IMR-90 (cell line): ENCODE measurements around the gene SNRPD3. TPM values are rescaled to one million over a fixed set of nuclear protein-coding genes. Genes with fewer than 3 reads are reported as not detected.

Source experiments
- ATAC-seq: fragments of 200-7000 bp; cut with Tn5 transposase; 2 replicates; pipeline ENCODE4 v1.9.1; 2020; ENCODE audit warnings: low read depth, mild to moderate bottlenecking, moderate library complexity
- BruUV-seq: library from RNA; stranded (reverse); fragments of 400-500 nt; replicated peaks from 2 replicates; lab custom pipeline; 2021; lab: Mats Ljungman, UMichigan
- CTCF ChIA-PET: fragments of 300-600 bp; formaldehyde crosslinking; extraction: SDS; loops from one replicate; lab custom pipeline; 2021; ENCODE audit warnings: antibody characterized with exemption; lab: Yijun Ruan, JAX
- POLR2A ChIA-PET: fragments of 300-600 bp; sonication (Branson Sonifier 250); formaldehyde crosslinking; loops from one replicate; lab custom pipeline; 2022; ENCODE audit warnings: antibody characterized with exemption; ENCODE audit not compliant: unreplicated experiment; lab: Charles Lee
- DNase-seq: peaks from one replicate; pipeline ENCODE4 v3.0.0; 2013
- H2AFZ ChIP-seq: replicated peaks from 2 replicates; pipeline ENCODE3; 2013; ENCODE audit warnings: low read length, mild to moderate bottlenecking; ENCODE audit not compliant: poor library complexity
- H2AK5ac ChIP-seq: 2 replicates; pipeline ENCODE4 v1.6.1; 2013; ENCODE audit warnings: low read depth, low read length, inconsistent platforms
- H2AK9ac ChIP-seq: replicated peaks from 2 replicates; pipeline ENCODE3; 2013; ENCODE audit warnings: mild to moderate bottlenecking, low read depth, low read length, moderate library complexity; ENCODE audit not compliant: poor library complexity
- H2BK120ac ChIP-seq: 2 replicates; pipeline ENCODE4 v1.6.1; 2013; ENCODE audit warnings: low read depth, low read length, inconsistent platforms
- H2BK15ac ChIP-seq: 3 replicates; pipeline ENCODE4 v1.6.1; 2013; ENCODE audit warnings: low read depth, low read length, inconsistent platforms
- H2BK20ac ChIP-seq: 2 replicates; pipeline ENCODE4 v1.6.1; 2013; ENCODE audit warnings: low read depth, mild to moderate bottlenecking, inconsistent platforms, low read length, moderate library complexity
- H2BK5ac ChIP-seq: 2 replicates; pipeline ENCODE4 v1.6.1; 2013; ENCODE audit warnings: mild to moderate bottlenecking, low read depth, low read length, inconsistent platforms; ENCODE audit not compliant: poor library complexity, severe bottlenecking
- H3K14ac ChIP-seq: replicated peaks from 2 replicates; pipeline ENCODE4 v1.6.1; 2013; ENCODE audit warnings: low read depth, low read length, inconsistent platforms
- H3K18ac ChIP-seq: 2 replicates; pipeline ENCODE4 v1.6.1; 2013; ENCODE audit warnings: low read depth, low read length, control low read depth
- H3K23ac ChIP-seq: 2 replicates; pipeline ENCODE4 v1.6.1; 2013; ENCODE audit warnings: low read depth, low read length, inconsistent platforms
- H3K27ac ChIP-seq: 2 replicates; pipeline ENCODE4 v1.5.1; 2013; ENCODE audit warnings: mild to moderate bottlenecking, control low read depth, low read length; ENCODE audit not compliant: insufficient read depth
- H3K27me3 ChIP-seq: 2 replicates; pipeline ENCODE4 v1.6.1; 2013; ENCODE audit warnings: low read length; ENCODE audit not compliant: control insufficient read depth, insufficient read depth
- H3K36me3 ChIP-seq: 2 replicates; pipeline ENCODE4 v1.6.1; 2013; ENCODE audit warnings: low read length, mixed read lengths; ENCODE audit not compliant: control insufficient read depth, insufficient read depth
- H3K4ac ChIP-seq: 2 replicates; pipeline ENCODE4 v1.6.1; 2013; ENCODE audit warnings: low read depth, low read length, inconsistent platforms
- H3K4me1 ChIP-seq: 2 replicates; pipeline ENCODE4 v1.6.1; 2013; ENCODE audit warnings: low read length, mixed read lengths; ENCODE audit not compliant: control insufficient read depth, insufficient read depth
- H3K4me2 ChIP-seq: 2 replicates; pipeline ENCODE4 v1.6.1; 2013; ENCODE audit warnings: low read depth, mild to moderate bottlenecking, control low read depth, low read length, moderate library complexity
- H3K4me3 ChIP-seq: 2 replicates; pipeline ENCODE4 v1.5.1; 2013; ENCODE audit warnings: low read depth, mild to moderate bottlenecking, control low read depth, low read length, moderate library complexity; ENCODE audit not compliant: insufficient read depth
- H3K56ac ChIP-seq: 2 replicates; pipeline ENCODE4 v1.6.1; 2013; ENCODE audit warnings: low read length, inconsistent platforms; ENCODE audit not compliant: insufficient read depth; ENCODE audit errors: extremely low read depth
- H3K79me1 ChIP-seq, 2 experiments: 2 replicates each; pipeline ENCODE4 v1.6.1; 2013; ENCODE audit warnings: low read length in 2 of 2, inconsistent platforms in 1 of 2, low read depth in 1 of 2
- H3K9ac ChIP-seq: 2 replicates; pipeline ENCODE4 v1.6.1; 2013; ENCODE audit warnings: low read depth, low read length, control low read depth
- H3K9me1 ChIP-seq: 2 replicates; pipeline ENCODE4 v1.6.1; 2013; ENCODE audit warnings: low read length, inconsistent platforms; ENCODE audit not compliant: insufficient read depth
- H3K9me3 ChIP-seq: 2 replicates; pipeline ENCODE4 v1.6.1; 2013; ENCODE audit warnings: low read length; ENCODE audit not compliant: control insufficient read depth, insufficient read depth
- H4K20me1 ChIP-seq: 2 replicates; pipeline ENCODE4 v1.6.1; 2013; ENCODE audit warnings: low read length, inconsistent platforms; ENCODE audit not compliant: insufficient read depth
- H4K5ac ChIP-seq: 2 replicates; pipeline ENCODE4 v1.6.1; 2013; ENCODE audit warnings: mild to moderate bottlenecking, low read depth, low read length, control low read depth
- H4K8ac ChIP-seq, 2 experiments: 2 replicates each; pipeline ENCODE4 v1.6.1; 2013; ENCODE audit warnings: low read depth in 2 of 2, low read length in 2 of 2, control low read depth in 1 of 2, inconsistent platforms in 1 of 2
- H4K91ac ChIP-seq: 2 replicates; pipeline ENCODE4 v1.6.1; 2013; ENCODE audit warnings: low read depth, low read length, inconsistent platforms; ENCODE audit not compliant: insufficient read depth
- BHLHE40 ChIP-seq: fragments of 150-350 bp; IDR thresholded peaks from 2 replicates; pipeline ENCODE4 v1.6.1; 2016; ENCODE audit warnings: mild to moderate bottlenecking, low read depth, low read length
- CEBPB ChIP-seq: IDR thresholded peaks from 2 replicates; pipeline ENCODE4 v1.6.1; 2012; ENCODE audit warnings: low read depth, low read length, improper control_type of control experiment
- CHD1 ChIP-seq: IDR thresholded peaks from 2 replicates; pipeline ENCODE4 v1.6.1; 2012; ENCODE audit warnings: low read depth, low read length, improper control_type of control experiment
- CTCF ChIP-seq: conservative IDR thresholded peaks from 2 replicates; pipeline ENCODE4 v1.5.1; 2012; ENCODE audit warnings: mild to moderate bottlenecking, low read depth, low read length, improper control_type of control experiment
- ELK1 ChIP-seq: fragments of 150-350 bp; IDR thresholded peaks from 2 replicates; pipeline ENCODE4 v1.6.1; 2016; ENCODE audit warnings: low read depth, mild to moderate bottlenecking, low read length, moderate library complexity, borderline replicate concordance
- FOS ChIP-seq: fragments of 150-350 bp; IDR thresholded peaks from 2 replicates; pipeline ENCODE4 v1.6.1; 2016; ENCODE audit warnings: low read depth, low read length
- MAFK ChIP-seq: IDR thresholded peaks from 2 replicates; pipeline ENCODE4 v1.6.1; 2012; ENCODE audit warnings: low read depth, low read length, improper control_type of control experiment
- MAZ ChIP-seq: IDR thresholded peaks from 2 replicates; pipeline ENCODE4 v1.6.1; 2012; ENCODE audit warnings: low read depth, mild to moderate bottlenecking, low read length, improper control_type of control experiment, moderate library complexity, borderline replicate concordance
- MXI1 ChIP-seq: IDR thresholded peaks from 2 replicates; pipeline ENCODE4 v1.6.1; 2012; ENCODE audit warnings: low read depth, mild to moderate bottlenecking, low read length, moderate library complexity, borderline replicate concordance
- NFE2L2 ChIP-seq: fragments of 150-350 bp; IDR thresholded peaks from 2 replicates; pipeline ENCODE4 v1.6.1; 2016; ENCODE audit warnings: low read depth, mild to moderate bottlenecking, low read length
- POLR2A ChIP-seq: IDR thresholded peaks from 2 replicates; pipeline ENCODE4 v1.6.1; 2012; ENCODE audit warnings: mild to moderate bottlenecking, low read depth, low read length
- RAD21 ChIP-seq: IDR thresholded peaks from 2 replicates; pipeline ENCODE4 v1.6.1; 2012; ENCODE audit warnings: low read length, improper control_type of control experiment
- RCOR1 ChIP-seq: IDR thresholded peaks from 2 replicates; pipeline ENCODE4 v1.6.1; 2012; ENCODE audit warnings: mild to moderate bottlenecking, low read length, improper control_type of control experiment; ENCODE audit not compliant: insufficient replicate concordance
- RFX5 ChIP-seq: IDR thresholded peaks from 2 replicates; pipeline ENCODE4 v1.8.0; 2012; ENCODE audit warnings: low read depth, mild to moderate bottlenecking, low read length, moderate library complexity
- SMC3 ChIP-seq: fragments of 150-350 bp; IDR thresholded peaks from 2 replicates; pipeline ENCODE4 v1.6.1; 2016; ENCODE audit warnings: low read depth, mild to moderate bottlenecking, antibody characterized with exemption, low read length, moderate library complexity
- USF2 ChIP-seq: fragments of 150-350 bp; IDR thresholded peaks from 2 replicates; pipeline ENCODE4 v1.6.1; 2017; ENCODE audit warnings: mild to moderate bottlenecking, antibody characterized with exemption, low read length, low read depth
- WGBS, 2 experiments: methylation state at CpG; one replicate each; pipeline versions ENCODE4 v1.1.5 to v1.1.7; 2013; ENCODE audit warnings: missing lambda C conversion rate in 2 of 2; ENCODE audit not compliant: insufficient read length in 1 of 2; ENCODE audit errors: extremely low coverage in 2 of 2; 5-methylcytosine and 5-hydroxymethylcytosine counted together
- dilution Hi-C: fragments of 300-500 bp; cut with HindIII; formaldehyde crosslinking; loops from one replicate; pipeline ENCODE4 v1.14.3; 2018; ENCODE audit warnings: low sequenced_read_pairs; ENCODE audit not compliant: unreplicated experiment
- in situ Hi-C: fragments of 300-500 bp; cut with MboI; formaldehyde crosslinking; loops from 3 replicates; pipeline ENCODE4 v1.14.3; 2019; ENCODE audit warnings: low sequenced_read_pairs, inconsistent platforms, mixed read lengths
- intact Hi-C: fragments of 100-400 bp; cut with micrococcal nuclease; formaldehyde crosslinking; loops from 2 replicates; pipeline ENCODE4 v1.10.0; 2022
- polyA plus RNA-seq, 3 experiments: library from polyadenylated mRNA; depleted of rRNA; stranded (reverse); fragments of >200 nt; gene quantifications; 2 replicates each; pipeline ENCODE4 v1.2.3, GENCODE V29; 2012; ENCODE audit warnings: low replicate concordance in 1 of 3
- total RNA-seq: library from RNA; depleted of rRNA; stranded (reverse); fragments of >200 nt; gene quantifications from 2 replicates; pipeline ENCODE4 v1.2.3, GENCODE V29; 2012

The SNRPD3 gene
- total and polyA plus RNA-seq, 2 of the 4 experiments (the other 2 are of a cell fraction), result 158 to 283 TPM

- Histone ChIP-seq H3K4ac (no peak overlapping the region), H4K20me1 (peaks cover 4% of the 10 kb centered on the region; the same call in 1 of the 2 replicates), H4K8ac (no peak overlapping the region), H2AFZ (no peak overlapping the region), H2BK120ac (no peak overlapping the region), H4K91ac (no peak overlapping the region), H3K4me1 (peaks cover 17% of the 10 kb centered on the region; the same call in 1 of the 2 replicates), H3K79me1 (no peaks in the 10 kb centered on the region), H3K23ac (no peak overlapping the region), H3K56ac (no peak overlapping the region), H3K9me3 (no peaks in the 10 kb centered on the region), H4K5ac (no peak overlapping the region), H3K4me3 (no peak overlapping the region), H3K9me1 (peaks cover 18% of the 10 kb centered on the region), H2AK5ac (no peak overlapping the region), H3K4me2 (no peak overlapping the region), H3K18ac (no peak overlapping the region), H2BK5ac (no peak overlapping the region), H3K9ac (no peak overlapping the region), H2BK15ac (no peak overlapping the region), H3K27me3 (no peaks in the 10 kb centered on the region), H2AK9ac (no peak overlapping the region), H2BK20ac (no peak overlapping the region), H3K27ac (no peak overlapping the region), H3K36me3 (peaks cover 27% of the 10 kb centered on the region; the same call in 1 of the 2 replicates), H3K14ac (no peak overlapping the region)
- ATAC-seq (no peak), DNase-seq (no peak)
- WGBS, 2 experiments, result 92% methylated on average over 2 of the region's 3 CpGs; no CpG with 5 or more reads in 1 of the 2 experiments
- TF ChIP-seq ELK1 (no peak), CTCF (no peak), SMC3 (no peak), POLR2A (no peak), CHD1 (no peak), NFE2L2 (no peak), CEBPB (no peak), RCOR1 (no peak), MXI1 (no peak), USF2 (no peak), RAD21 (no peak), MAFK (no peak), FOS (no peak), BHLHE40 (no peak), MAZ (no peak), RFX5 (no peak)
- dilution Hi-C loops (no loop called here), intact Hi-C loops (no loop called here), in situ Hi-C loops (no loop called here)
- POLR2A ChIA-PET, result interaction anchor here (0.6 kb wide), 1 partner anchor 16 kb away, joined by 3 read pairs; no protein-coding TSS in a partner anchor
- no TSS peak for BruUV-seq
- CTCF ChIA-PET, result no interaction called here
These were observed 29.7 kb downstream of the SNRPD3 start for GRCh38 chr22:24585461-24585860.
